Mucosa of stomach (tissue), 1 donor: ENCODE results near the gene RNF13.

Experiments
- H3K27me3 ChIP-seq: one replicate; pipeline ENCODE4 v1.7.0; 2013; ENCODE audit warnings: mild to moderate bottlenecking, low read length; ENCODE audit not compliant: control insufficient read depth, insufficient read depth
- H3K36me3 ChIP-seq: one replicate; pipeline ENCODE4 v1.7.0; 2013; ENCODE audit warnings: low read length; ENCODE audit not compliant: control insufficient read depth, insufficient read depth
- H3K4me1 ChIP-seq: one replicate; pipeline ENCODE4 v1.7.0; 2013; ENCODE audit warnings: mild to moderate bottlenecking, low read length; ENCODE audit not compliant: control insufficient read depth, insufficient read depth
- H3K4me3 ChIP-seq: one replicate; pipeline ENCODE4 v1.7.0; 2013; ENCODE audit warnings: low read length
- H3K9ac ChIP-seq: one replicate; pipeline ENCODE4 v1.7.0; 2013; ENCODE audit warnings: mild to moderate bottlenecking, low read length, moderate library complexity
- H3K9me3 ChIP-seq: one replicate; pipeline ENCODE4 v1.7.0; 2013; ENCODE audit warnings: mild to moderate bottlenecking, low read length, moderate library complexity; ENCODE audit not compliant: control insufficient read depth
- donor health status: Pancreatic carcinoma.

Gene RNF13

DNA sequence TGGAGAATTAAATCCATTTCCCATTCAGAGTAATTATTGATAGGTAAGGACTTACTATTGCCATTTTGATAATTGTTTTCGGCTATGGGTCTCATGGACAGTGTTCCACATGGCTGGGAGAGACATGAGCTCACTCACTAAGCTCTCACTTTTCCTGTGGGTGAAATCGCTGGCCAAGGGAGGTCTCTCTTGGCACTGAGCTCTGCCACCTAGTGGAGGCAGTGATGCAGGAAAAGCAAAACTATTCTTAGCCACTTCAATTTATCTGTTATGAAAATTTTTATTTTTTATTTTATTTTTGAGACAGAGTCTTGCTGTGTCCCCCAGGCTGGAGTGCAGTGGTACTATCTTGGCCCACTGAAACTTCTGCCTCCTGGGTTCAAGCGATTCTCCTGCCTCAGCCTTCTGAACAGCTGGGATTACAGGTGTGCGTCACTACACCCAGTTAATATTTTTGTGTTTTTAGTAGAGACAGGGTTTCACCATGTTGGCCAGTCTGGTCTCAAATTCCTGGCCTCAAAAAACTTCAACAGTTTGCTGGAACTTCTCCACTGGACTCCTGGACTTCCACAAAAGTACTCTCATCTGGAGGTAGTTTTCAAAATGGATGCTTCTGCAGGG, 4.7 kb upstream of the RNF13 start:
- Histone ChIP-seq H3K9ac (no peak overlapping the region), H3K4me3 (no peak overlapping the region), H3K27me3 (no peaks in the 10 kb centered on the region), H3K36me3 (no peaks in the 10 kb centered on the region), H3K9me3 (no peaks in the 10 kb centered on the region), H3K4me1 (no peaks in the 10 kb centered on the region)

DNA sequence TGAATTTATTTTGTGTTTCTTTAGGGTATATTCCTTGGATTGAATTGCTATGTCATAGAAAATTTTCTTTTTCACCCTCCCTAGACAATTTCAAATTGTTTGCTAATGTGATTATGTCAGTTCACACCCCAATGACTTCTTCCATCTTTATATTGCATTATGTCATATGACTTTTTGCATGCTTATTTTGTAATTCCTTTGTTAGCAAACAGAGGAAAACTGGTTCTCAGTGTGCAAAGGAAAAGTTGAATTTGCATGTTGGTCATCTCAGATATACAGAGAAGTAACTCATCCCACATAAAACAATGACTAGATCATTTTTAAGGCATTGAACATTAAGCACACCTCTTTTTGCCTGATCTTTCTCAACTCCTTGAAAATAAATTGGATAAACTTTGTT, 3.3 kb upstream of the RNF13 start:
- Histone ChIP-seq H3K4me3 (no peak overlapping the region), H3K27me3 (no peaks in the 10 kb centered on the region), H3K4me1 (no peaks in the 10 kb centered on the region), H3K36me3 (no peaks in the 10 kb centered on the region), H3K9ac (no peak overlapping the region), H3K9me3 (no peaks in the 10 kb centered on the region)

GRCh38 chr3:149810846-149811245, 2.2 kb upstream of the RNF13 start:
- H3K9me3 ChIP-seq = no peaks in the 10 kb centered on the region
- H3K27me3 ChIP-seq = no peaks in the 10 kb centered on the region
- H3K9ac ChIP-seq = no peak overlapping the region
- H3K4me1 ChIP-seq = peaks cover 3% of the 10 kb centered on the region
- H3K4me3 ChIP-seq = no peak overlapping the region
- H3K36me3 ChIP-seq = no peaks in the 10 kb centered on the region

DNA sequence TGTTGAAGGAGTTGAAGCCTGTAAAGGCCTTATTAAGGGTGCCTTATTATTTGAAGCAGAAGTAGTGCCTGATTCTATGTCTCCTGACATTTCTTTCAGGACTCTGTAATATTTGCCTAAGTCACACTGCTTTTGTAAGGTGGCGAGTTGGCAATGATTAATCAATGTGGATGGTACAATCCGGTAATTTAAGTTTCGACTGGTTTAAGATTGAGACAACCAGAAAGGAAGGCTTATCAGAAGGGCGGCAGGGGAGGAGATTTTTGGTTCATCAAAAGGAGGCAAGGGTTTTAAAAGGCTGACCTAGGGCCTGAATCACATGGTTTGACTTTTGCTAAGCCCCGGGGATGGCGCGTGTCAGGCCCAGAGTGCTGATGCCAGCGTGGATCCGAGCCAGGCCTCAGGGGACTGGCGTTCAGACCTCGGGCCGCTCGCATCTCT, 830 bp upstream of the RNF13 start:
- Histone ChIP-seq H3K9me3 (no peaks in the 10 kb centered on the region), H3K9ac (peak overlapping the region; percentile 92), H3K4me3 (peak overlapping the region; percentile 85), H3K4me1 (peaks cover 3% of the 10 kb centered on the region), H3K36me3 (no peaks in the 10 kb centered on the region), H3K27me3 (no peaks in the 10 kb centered on the region)

DNA sequence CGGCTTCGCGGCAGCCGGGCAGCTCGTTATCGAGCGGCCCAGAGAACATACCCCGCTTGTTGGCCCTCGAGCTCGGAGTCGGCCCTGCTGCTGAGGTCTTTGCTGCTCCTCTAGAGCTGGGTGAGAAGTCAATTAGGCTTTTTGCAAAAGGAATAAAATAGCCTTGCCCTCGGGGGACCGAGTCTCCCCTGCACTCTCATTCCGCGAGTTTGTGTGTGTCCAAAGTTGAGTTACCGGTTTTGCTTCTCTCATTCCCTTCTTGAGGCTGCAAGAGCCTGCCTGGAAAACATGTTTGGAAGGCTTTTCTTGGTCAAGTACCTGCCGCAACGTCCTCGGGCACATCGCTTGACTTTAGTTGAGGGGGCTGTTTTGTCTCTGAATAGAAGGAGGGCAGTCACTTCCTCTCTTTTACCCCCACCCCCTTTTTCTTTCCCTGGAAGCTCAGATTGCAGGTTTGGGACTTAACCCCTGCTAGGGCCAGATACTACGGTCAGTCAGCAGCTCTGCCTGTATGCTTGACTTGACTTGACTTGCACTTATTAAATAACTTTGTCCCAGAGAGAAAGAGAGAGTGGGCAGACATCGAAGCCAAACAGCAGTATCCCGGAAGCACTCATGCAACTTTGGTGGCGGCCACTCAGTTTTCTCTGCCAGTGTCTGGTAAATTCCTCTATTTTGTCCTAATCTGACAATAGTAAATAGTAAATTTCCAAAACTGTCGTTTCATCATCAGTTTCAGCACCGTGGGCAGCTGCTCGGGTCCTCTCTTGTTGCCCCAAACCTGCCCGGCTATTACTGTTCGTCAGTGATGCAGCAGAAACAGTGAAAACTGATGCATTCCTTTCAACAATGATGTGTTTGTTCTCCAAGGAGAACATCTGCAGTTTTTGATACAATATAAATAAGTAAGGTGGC, 609 bp downstream of the RNF13 start:
- Histone ChIP-seq H3K27me3 (no peaks in the 10 kb centered on the region), H3K9me3 (no peaks in the 10 kb centered on the region), H3K4me1 (peaks cover 3% of the 10 kb centered on the region)

GRCh38 chr3:149815321-149815720, 2.3 kb downstream of the RNF13 start:
- Histone ChIP-seq H3K36me3 (no peaks in the 10 kb centered on the region), H3K27me3 (no peaks in the 10 kb centered on the region), H3K9ac (no peak overlapping the region), H3K9me3 (no peaks in the 10 kb centered on the region), H3K4me1 (peaks cover 3% of the 10 kb centered on the region), H3K4me3 (no peak overlapping the region)

More for the DNA sequence above, 609 bp downstream of the RNF13 start:
- H3K4me3 ChIP-seq = peak overlapping the region; percentile 85
- H3K36me3 ChIP-seq = no peaks in the 10 kb centered on the region
- peak overlapping the region; percentile 92 for H3K9ac ChIP-seq

- H3K9ac ChIP-seq = no peak overlapping the region
- no peaks in the 10 kb centered on the region for H3K27me3 ChIP-seq
- no peaks in the 10 kb centered on the region for H3K36me3 ChIP-seq
- H3K4me1 ChIP-seq = peaks cover 3% of the 10 kb centered on the region
- H3K4me3 ChIP-seq = no peak overlapping the region
- H3K9me3 ChIP-seq = no peaks in the 10 kb centered on the region
Observed at GRCh38 chr3:149815728-149816127, 2.7 kb downstream of the RNF13 start.

DNA sequence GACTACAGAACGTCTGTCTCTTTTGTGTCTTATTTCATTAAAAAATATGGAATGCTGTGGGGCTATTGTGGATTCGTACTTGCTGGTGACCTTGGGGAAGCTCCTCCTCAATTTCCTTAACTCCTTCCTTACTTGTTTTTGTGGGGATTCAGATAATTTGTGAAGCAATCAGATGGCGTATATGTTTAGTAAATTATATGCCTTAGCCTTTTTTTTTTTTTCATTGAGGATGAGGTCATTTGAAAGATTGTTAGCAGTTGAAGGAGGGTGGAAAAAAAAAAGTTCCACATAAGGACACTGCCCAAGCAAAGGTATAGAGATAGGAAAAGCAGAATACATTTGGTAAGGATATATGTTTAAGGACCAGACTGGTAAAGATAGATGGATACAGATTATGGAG, 3.3 kb downstream of the RNF13 start:
- no peaks in the 10 kb centered on the region for H3K36me3 ChIP-seq
- no peaks in the 10 kb centered on the region for H3K27me3 ChIP-seq
- no peaks in the 10 kb centered on the region for H3K9me3 ChIP-seq
- no peak overlapping the region for H3K9ac ChIP-seq
- H3K4me1 ChIP-seq = peaks cover 3% of the 10 kb centered on the region
- no peak overlapping the region for H3K4me3 ChIP-seq

DNA sequence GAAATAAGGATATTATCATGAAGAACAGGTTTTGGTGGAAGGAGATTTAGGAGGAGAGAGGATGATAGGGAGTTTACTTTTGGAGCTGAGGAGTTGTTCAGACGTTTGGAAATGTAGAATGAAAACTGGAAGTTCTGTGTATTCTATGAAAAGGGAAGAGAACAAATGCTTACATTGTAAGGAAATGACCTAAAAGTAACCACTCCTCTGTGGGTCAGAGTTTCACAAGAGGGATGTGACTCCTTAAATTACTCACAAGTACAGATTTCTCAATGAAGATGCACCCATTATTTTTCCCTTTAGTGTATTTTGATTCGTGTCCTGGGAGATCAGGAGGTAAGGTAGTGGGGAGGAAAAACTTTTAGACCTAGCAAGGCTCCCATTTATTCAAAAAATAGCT, 4.0 kb downstream of the RNF13 start:
- Histone ChIP-seq H3K36me3 (no peaks in the 10 kb centered on the region), H3K4me3 (no peak overlapping the region), H3K4me1 (peaks cover 3% of the 10 kb centered on the region), H3K9ac (no peak overlapping the region), H3K9me3 (no peaks in the 10 kb centered on the region), H3K27me3 (no peaks in the 10 kb centered on the region)

DNA sequence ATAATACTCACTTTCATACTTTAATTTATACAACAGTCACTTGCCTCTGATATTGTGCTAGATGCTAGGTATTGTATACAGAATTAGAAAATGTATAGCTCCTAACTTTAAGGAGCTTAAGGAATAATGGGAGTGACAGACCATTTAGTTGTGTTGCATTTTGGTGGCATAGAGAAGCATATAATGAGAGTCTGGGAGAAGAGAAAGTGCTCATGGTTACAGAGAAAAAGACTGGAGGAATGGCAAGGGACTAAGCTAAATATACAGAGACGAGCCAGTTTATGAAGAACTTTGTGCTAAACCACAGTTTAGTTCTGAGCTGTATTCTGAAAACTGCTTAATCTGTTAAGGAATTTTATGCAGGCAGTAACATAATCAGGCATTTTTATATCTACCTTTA, 6.4 kb downstream of the RNF13 start:
- Histone ChIP-seq H3K27me3 (no peaks in the 10 kb centered on the region), H3K9ac (no peak overlapping the region), H3K36me3 (no peaks in the 10 kb centered on the region), H3K4me1 (peaks cover 3% of the 10 kb centered on the region), H3K4me3 (no peak overlapping the region), H3K9me3 (no peaks in the 10 kb centered on the region)

DNA sequence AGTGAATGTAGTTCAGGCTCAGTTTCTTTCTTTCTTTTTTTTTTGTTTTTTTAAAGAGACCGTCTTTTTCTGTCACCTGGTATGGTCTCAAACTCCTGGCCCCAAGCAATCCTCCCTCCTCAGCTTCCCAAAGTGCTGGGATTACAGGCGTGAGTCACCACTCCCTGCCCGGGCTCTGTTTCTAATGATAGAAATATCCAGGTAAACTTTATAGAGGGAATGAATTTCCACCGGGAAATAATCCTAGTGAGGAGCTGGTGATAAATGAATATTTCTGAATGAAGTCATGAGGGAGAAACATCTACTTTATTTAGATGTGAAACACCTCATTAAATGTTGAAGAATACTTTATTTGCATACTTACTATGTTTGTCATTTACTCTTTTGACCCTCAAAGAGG, 7.2 kb downstream of the RNF13 start:
- no peaks in the 10 kb centered on the region for H3K9me3 ChIP-seq
- no peaks in the 10 kb centered on the region for H3K27me3 ChIP-seq
- H3K36me3 ChIP-seq = no peaks in the 10 kb centered on the region
- no peak overlapping the region for H3K4me3 ChIP-seq
- H3K4me1 ChIP-seq = no peaks in the 10 kb centered on the region
- no peak overlapping the region for H3K9ac ChIP-seq

DNA sequence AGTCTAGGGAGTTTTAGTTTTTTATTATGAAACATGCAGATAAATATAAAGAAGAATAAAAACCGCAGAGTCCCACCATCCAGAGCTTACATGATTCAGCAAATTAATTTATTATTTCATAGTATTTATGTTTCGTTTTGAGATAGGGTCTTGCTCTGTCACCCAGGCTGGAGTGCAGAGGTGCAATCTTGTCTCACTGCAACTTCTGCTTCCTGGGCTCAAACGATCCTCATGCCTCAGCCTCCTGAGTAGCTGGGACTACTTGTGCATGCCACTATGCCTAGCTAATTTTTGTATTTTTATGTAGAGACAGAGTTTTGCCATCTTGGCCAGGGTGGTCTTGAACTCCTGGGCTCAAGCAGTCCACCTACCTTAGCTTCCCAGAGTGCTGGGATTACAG, 13.6 kb downstream of the RNF13 start:
- H3K4me3 ChIP-seq = no peak overlapping the region
- no peak overlapping the region for H3K9ac ChIP-seq
- H3K36me3 ChIP-seq = no peaks in the 10 kb centered on the region
- no peaks in the 10 kb centered on the region for H3K4me1 ChIP-seq
- no peaks in the 10 kb centered on the region for H3K9me3 ChIP-seq
- no peaks in the 10 kb centered on the region for H3K27me3 ChIP-seq
